ENCODE data around the gene RBBP8. TPM values are rescaled to one million over a fixed set of nuclear protein-coding genes. Genes with fewer than 3 reads are reported as not detected.

Gene RBBP8
- total RNA-seq, 1 experiment from 2014 or later, result 65.2 TPM

DNA sequence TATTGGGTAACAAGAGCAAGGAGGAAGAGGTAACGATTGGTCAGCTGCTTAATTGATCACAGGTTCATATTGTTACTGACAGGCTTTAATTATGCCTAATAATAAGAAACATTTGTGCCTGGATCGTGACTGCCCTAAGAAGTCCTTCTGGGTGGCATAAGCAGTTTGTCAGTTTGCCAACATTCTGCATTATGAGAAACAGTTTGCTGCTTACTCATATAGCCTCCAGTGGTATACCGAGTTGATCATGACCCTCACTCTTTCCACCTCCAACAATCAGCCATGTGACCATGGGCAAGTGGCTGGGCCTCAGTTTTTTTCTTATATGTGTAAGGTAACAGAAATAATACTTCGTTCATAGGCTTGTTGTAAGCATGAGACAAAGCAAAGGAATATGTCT, 105.6 kb downstream of the RBBP8 start:
- Histone ChIP-seq H3K27ac (ENCODE audit: insufficient read length, low read depth, low read length) (no peak overlapping the region), H4K91ac (ENCODE audit: insufficient read length, low read depth, low read length) (no peak overlapping the region), H3K56ac (ENCODE audit: insufficient read length, low read depth, low read length) (no peak overlapping the region), H3K4me2 (ENCODE audit: insufficient read depth, insufficient read length, low read length) (no peak overlapping the region), H3K18ac (ENCODE audit: insufficient read length, low read depth, low read length) (no peak overlapping the region), H4K5ac (ENCODE audit: insufficient read length, low read depth, low read length) (no peak overlapping the region), H2BK5ac (ENCODE audit: insufficient read length, low read length) (no peak overlapping the region), H2BK12ac (ENCODE audit: insufficient read length, low read depth, low read length) (no peak overlapping the region), H3K23me2 (ENCODE audit: insufficient read length, low read depth, low read length, poor library complexity, severe bottlenecking) (no peaks in the 10 kb centered on the region), H3K14ac (ENCODE audit: insufficient read depth, low read length) (no peak overlapping the region), H3T11ph (ENCODE audit: low read length) (no peak overlapping the region), H3K4ac (ENCODE audit: low read depth, low read length) (no peak overlapping the region), H3K9me3 (ENCODE audit: control insufficient read depth, low read depth, low read length) (no peaks in the 10 kb centered on the region), H3K23ac (ENCODE audit: insufficient read length, low read depth, low read length) (no peak overlapping the region), H3K79me2 (ENCODE audit: insufficient read depth, low read length) (no peaks in the 10 kb centered on the region), H4K20me1 (ENCODE audit: control insufficient read depth, insufficient read depth, insufficient read length) (no peaks in the 10 kb centered on the region), H2BK20ac (ENCODE audit: low read depth, low read length, poor library complexity, severe bottlenecking) (no peak overlapping the region), H2AFZ (ENCODE audit: low read length) (no peak overlapping the region), H3K9ac (ENCODE audit: extremely low read depth, insufficient read length, low read length) (no peak overlapping the region), H3K27me3 (ENCODE audit: insufficient read depth, low read length) (no peaks in the 10 kb centered on the region; the same call in 1 of the 2 replicates), H3K79me1 (ENCODE audit: insufficient read depth, low read depth, low read length, poor library complexity, severe bottlenecking) (no peaks in the 10 kb centered on the region), H4K8ac (replicated peaks; ENCODE audit: insufficient read length, low read depth, low read length) (no peak overlapping the region), H2BK15ac (ENCODE audit: low read depth, low read length) (no peak overlapping the region), H2AK5ac (ENCODE audit: insufficient read length, low read length) (no peak overlapping the region), H3K4me1 (ENCODE audit: insufficient read depth, low read length) (no peaks in the 10 kb centered on the region; the same call in 1 of the 2 replicates), H2BK120ac (ENCODE audit: low read depth, low read length, poor library complexity, severe bottlenecking) (no peak overlapping the region)
- H3K36me3 Mint-ChIP-seq (ENCODE audit: insufficient read depth in 1 of 3, low read depth in 3 of 3), result peaks cover 0 to 5% (median 2%) of the 10 kb centered on the region in 3 experiments; a peak in 5 of 7 replicates
- TF ChIP-seq, protein P1, sequence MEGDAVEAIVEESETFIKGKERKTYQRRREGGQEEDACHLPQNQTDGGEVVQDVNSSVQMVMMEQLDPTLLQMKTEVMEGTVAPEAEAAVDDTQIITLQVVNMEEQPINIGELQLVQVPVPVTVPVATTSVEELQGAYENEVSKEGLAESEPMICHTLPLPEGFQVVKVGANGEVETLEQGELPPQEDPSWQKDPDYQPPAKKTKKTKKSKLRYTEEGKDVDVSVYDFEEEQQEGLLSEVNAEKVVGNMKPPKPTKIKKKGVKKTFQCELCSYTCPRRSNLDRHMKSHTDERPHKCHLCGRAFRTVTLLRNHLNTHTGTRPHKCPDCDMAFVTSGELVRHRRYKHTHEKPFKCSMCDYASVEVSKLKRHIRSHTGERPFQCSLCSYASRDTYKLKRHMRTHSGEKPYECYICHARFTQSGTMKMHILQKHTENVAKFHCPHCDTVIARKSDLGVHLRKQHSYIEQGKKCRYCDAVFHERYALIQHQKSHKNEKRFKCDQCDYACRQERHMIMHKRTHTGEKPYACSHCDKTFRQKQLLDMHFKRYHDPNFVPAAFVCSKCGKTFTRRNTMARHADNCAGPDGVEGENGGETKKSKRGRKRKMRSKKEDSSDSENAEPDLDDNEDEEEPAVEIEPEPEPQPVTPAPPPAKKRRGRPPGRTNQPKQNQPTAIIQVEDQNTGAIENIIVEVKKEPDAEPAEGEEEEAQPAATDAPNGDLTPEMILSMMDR (conservative IDR thresholded peaks at IDR 0.05), result no peak
- no peak overlapping the region for H3K4me3 Mint-ChIP-seq
- H3K27me3 Mint-ChIP-seq (ENCODE audit: low read depth), result no peaks in the 10 kb centered on the region; the same call in 1 of the 2 replicates
- peaks cover 14 to 16% of the 10 kb centered on the region in 2 experiments for H3K4me1 Mint-ChIP-seq
- no peak overlapping the region; a peak in 2 of 7 replicates for H3K27ac Mint-ChIP-seq
- DNase-seq, result no peak
- peaks cover 0 to 7% of the 10 kb centered on the region in 2 experiments; a peak in 3 of 5 replicates for H3K9me3 Mint-ChIP-seq
- WGBS (ENCODE audit: extremely low coverage, insufficient read length, low lambda C conversion rate), result no CpG with 5 or more reads among the region's 4 CpGs

All from H9 (cell line).